GM12801 (cell line): ENCODE data around the gene ADM5.

Experiments used
- CTCF ChIP-seq: IDR thresholded peaks from one replicate; pipeline ENCODE4 v1.5.1; 2011; ENCODE audit warnings: control low read depth; ENCODE audit not compliant: insufficient read length; ENCODE audit errors: extremely low read depth

ADM5 gene

GRCh38 chr19:49718991-49719390 is 29.6 kb downstream of the ADM5 start:
- no peak for TF ChIP-seq CTCF

- TF ChIP-seq CTCF = no peak
Observed at GRCh38 chr19:49727217-49728030, 38.0 kb downstream of the ADM5 start.

GRCh38 chr19:49730166-49730565 is 40.8 kb downstream of the ADM5 start:
- TF ChIP-seq CTCF = no peak

GRCh38 chr19:49738268-49738667 is 48.9 kb downstream of the ADM5 start:
- no peak for TF ChIP-seq CTCF

GRCh38 chr19:49739098-49739497 is 49.7 kb downstream of the ADM5 start:
- no peak for TF ChIP-seq CTCF

- no peak for TF ChIP-seq CTCF
Observed at GRCh38 chr19:49739933-49740332, 50.5 kb downstream of the ADM5 start.
